C1 segment of cervical spinal cord (tissue), 14 donors: ENCODE results near the gene TWIST2.

Source experiments
- DNase-seq, 14 donors: peaks; one replicate each; lab custom pipeline; 2025; lab: John Stamatoyannopoulos, UW

TWIST2 gene

GRCh38 chr2:238856713-238857567 lies 9.1 kb downstream of the TWIST2 start:
- DNase-seq, result no peak

- no peak for DNase-seq
These were observed 10.1 kb downstream of the TWIST2 start for GRCh38 chr2:238857959-238858358.

- DNase-seq, result no peak
These were observed 11.9 kb downstream of the TWIST2 start for GRCh38 chr2:238859636-238860347.

GRCh38 chr2:238861013-238861730 lies 13.3 kb downstream of the TWIST2 start:
- DNase-seq, result no peak

- DNase-seq, result no peak
These were observed 14.0 kb downstream of the TWIST2 start for GRCh38 chr2:238861766-238862315.

GRCh38 chr2:238862701-238863100 lies 14.8 kb downstream of the TWIST2 start:
- DNase-seq, result no peak

GRCh38 chr2:238863231-238863630 lies 15.3 kb downstream of the TWIST2 start:
- DNase-seq, result no peak

- no peak for DNase-seq
These were observed 15.9 kb downstream of the TWIST2 start for GRCh38 chr2:238863749-238864206.

- peak in 2 of 14 donors; percentile 19 to 56 for DNase-seq
These were observed 16.5 kb downstream of the TWIST2 start for GRCh38 chr2:238864207-238865014.

GRCh38 chr2:238865015-238865719 lies 17.3 kb downstream of the TWIST2 start:
- no peak for DNase-seq

GRCh38 chr2:238865744-238866355 lies 18.0 kb downstream of the TWIST2 start:
- DNase-seq, result no peak

- no peak for DNase-seq
These were observed 18.9 kb downstream of the TWIST2 start for GRCh38 chr2:238866656-238867277.

- DNase-seq, result no peak
These were observed 20.2 kb downstream of the TWIST2 start for GRCh38 chr2:238868067-238868524.

GRCh38 chr2:238868616-238869292 lies 20.9 kb downstream of the TWIST2 start:
- peak in 1 of 14 donors; percentile 35 for DNase-seq

- no peak for DNase-seq
These were observed 21.6 kb downstream of the TWIST2 start for GRCh38 chr2:238869293-238870124.

- no peak for DNase-seq
These were observed 22.4 kb downstream of the TWIST2 start for GRCh38 chr2:238870261-238870660.

- DNase-seq, result no peak
These were observed 24.1 kb downstream of the TWIST2 start for GRCh38 chr2:238872026-238872425.
